ENCODE data around the gene VAMP8.
"Not testable (repeated sequence)": the region's sequence is repeated elsewhere in the genome, so short reads cannot be mapped to it uniquely, and the experiment has no call there.

Gene VAMP8

GRCh38 chr2:85601771-85602475, 24.5 kb downstream of the VAMP8 start:
- ChIA-PET POLR2A (interaction anchor here (0.5 to 3.5 kb wide), 8 partner anchors 10 to 63 kb away, joined by 3 to 22 read pairs (median 4); partner anchors contain the start of genes C2orf68, GGCX and MAT2A), CTCF (no interaction called here)
- TF ChIP-seq SP1 (IDR thresholded peaks at IDR 0.05) (no peak), PKNOX1 (IDR thresholded peaks at IDR 0.05) (no peak), TARDBP (IDR thresholded peaks at IDR 0.05) (no peak), ELF4 (IDR thresholded peaks at IDR 0.05) (no peak), FOXM1 (IDR thresholded peaks at IDR 0.05; ENCODE audit: borderline replicate concordance) (no peak), CTBP1 (IDR thresholded peaks at IDR 0.05; ENCODE audit: borderline replicate concordance) (no peak), FOXA1 (IDR thresholded peaks at IDR 0.05) (no peak), ARNT (IDR thresholded peaks at IDR 0.05) (no peak), SUZ12 (IDR thresholded peaks at IDR 0.05) (no peak), ZNF384 (IDR thresholded peaks at IDR 0.05) (no peak), BHLHE40 (IDR thresholded peaks at IDR 0.05; ENCODE audit: borderline replicate concordance) (no peak), LEF1 (IDR thresholded peaks at IDR 0.05; ENCODE audit: borderline replicate concordance) (no peak), NFRKB (IDR thresholded peaks at IDR 0.05) (no peak), L3MBTL2 (conservative IDR thresholded peaks at IDR 0.05) (no peak), HDGF (IDR thresholded peaks at IDR 0.05; ENCODE audit: borderline replicate concordance) (no peak), FOXK2 (IDR thresholded peaks at IDR 0.05) (no peak)
- no peak for DNase-seq (ENCODE audit: extremely low spot score)

GRCh38 chr2:85602476-85603234, 25.3 kb downstream of the VAMP8 start, which contains the start of gene TMEM150A:
Gene TMEM150A, minus strand, starts transcription at chr2:85602698. Its CDS starts 750 bp downstream, at chr2:85601948.
- no peak for TF ChIP-seq ZNF384 (IDR thresholded peaks at IDR 0.05)
- TF ChIP-seq L3MBTL2 (conservative IDR thresholded peaks at IDR 0.05) = peak; percentile 56; the same call in 1 of the 2 replicates
- TF ChIP-seq ARNT (IDR thresholded peaks at IDR 0.05) = no peak
- DNase-seq (ENCODE audit: extremely low spot score) = peak; percentile 89
- CTCF ChIA-PET = no interaction called here
- POLR2A ChIA-PET = interaction anchor here (0.5 to 3.5 kb wide), 6 partner anchors 9 to 64 kb away, joined by 3 to 22 read pairs (median 6); partner anchors contain the start of genes C2orf68, GGCX and MAT2A

GRCh38 chr2:85604133-85604444, 26.7 kb downstream of the VAMP8 start:
- DNase-seq (ENCODE audit: extremely low spot score); CTCF ChIA-PET: not testable (repeated sequence)
- POLR2A ChIA-PET = interaction anchor here (1.1 to 3.5 kb wide), 2 partner anchors 9 to 43 kb away, joined by 4 to 20 read pairs; partner anchors contain the start of genes GGCX and RNF181

GRCh38 chr2:85604568-85605339, 27.4 kb downstream of the VAMP8 start:
- ChIA-PET POLR2A (interaction anchor here (1.1 to 3.5 kb wide), 2 partner anchors 9 to 44 kb away, joined by 4 to 20 read pairs; partner anchors contain the start of genes GGCX and RNF181), CTCF (interaction anchor here (0.6 kb wide), 1 partner anchor 153 kb away, joined by 3 read pairs; no protein-coding TSS in a partner anchor)
- no peak for DNase-seq (ENCODE audit: extremely low spot score)
- TF ChIP-seq BHLHE40 (IDR thresholded peaks at IDR 0.05; ENCODE audit: borderline replicate concordance) = no peak
- TF ChIP-seq FOXK2 (IDR thresholded peaks at IDR 0.05) = no peak

- ChIA-PET CTCF (interaction anchor here (0.7 kb wide), 1 partner anchor 116 kb away, joined by 3 read pairs; no protein-coding TSS in a partner anchor), POLR2A (interaction anchor here (0.9 to 3.5 kb wide), 2 partner anchors 10 to 28 kb away, joined by 3 to 20 read pairs; partner anchors contain the start of genes RNF181 and VAMP8)
- no peak for DNase-seq (ENCODE audit: extremely low spot score)
- TF ChIP-seq TARDBP (IDR thresholded peaks at IDR 0.05) (no peak), FOXM1 (IDR thresholded peaks at IDR 0.05; ENCODE audit: borderline replicate concordance) (no peak), BHLHE40 (IDR thresholded peaks at IDR 0.05; ENCODE audit: borderline replicate concordance) (no peak), FOXA1 (IDR thresholded peaks at IDR 0.05) (no peak), ARNT (IDR thresholded peaks at IDR 0.05) (no peak), FOXK2 (IDR thresholded peaks at IDR 0.05) (no peak), L3MBTL2 (conservative IDR thresholded peaks at IDR 0.05) (no peak), HDGF (IDR thresholded peaks at IDR 0.05; ENCODE audit: borderline replicate concordance) (no peak), NFRKB (IDR thresholded peaks at IDR 0.05) (no peak), PKNOX1 (IDR thresholded peaks at IDR 0.05) (no peak), SUZ12 (IDR thresholded peaks at IDR 0.05) (no peak), SP1 (IDR thresholded peaks at IDR 0.05) (no peak), ZNF384 (IDR thresholded peaks at IDR 0.05) (no peak), CTBP1 (IDR thresholded peaks at IDR 0.05; ENCODE audit: borderline replicate concordance) (no peak), ELF4 (IDR thresholded peaks at IDR 0.05) (no peak), LEF1 (IDR thresholded peaks at IDR 0.05; ENCODE audit: borderline replicate concordance) (no peak)
Observed at GRCh38 chr2:85605406-85606115, 28.2 kb downstream of the VAMP8 start.

GRCh38 chr2:85606116-85606455, 28.7 kb downstream of the VAMP8 start:
- ChIA-PET CTCF (interaction anchor here (0.7 kb wide), 1 partner anchor 115 kb away, joined by 3 read pairs; no protein-coding TSS in a partner anchor), POLR2A (interaction anchor here (0.9 to 3.5 kb wide), 2 partner anchors 11 to 28 kb away, joined by 3 to 20 read pairs; partner anchors contain the start of genes RNF181 and VAMP8)
- TF ChIP-seq CTBP1 (IDR thresholded peaks at IDR 0.05; ENCODE audit: borderline replicate concordance) = no peak
- no peak for TF ChIP-seq FOXA1 (IDR thresholded peaks at IDR 0.05)
- TF ChIP-seq ZNF384 (IDR thresholded peaks at IDR 0.05) = no peak
- no peak for TF ChIP-seq TARDBP (IDR thresholded peaks at IDR 0.05)
- TF ChIP-seq FOXK2 (IDR thresholded peaks at IDR 0.05) = no peak
- DNase-seq (ENCODE audit: extremely low spot score) = no peak
